ENCODE results near the gene GRID1. TPM values are rescaled to one million over a fixed set of nuclear protein-coding genes. Genes with fewer than 3 reads are reported as not detected.

GRID1 gene
- polyA plus RNA-seq, 1 of the 3 experiments (the other 2 are of a cell fraction) = 0.13 TPM

- TF ChIP-seq, protein P1, sequence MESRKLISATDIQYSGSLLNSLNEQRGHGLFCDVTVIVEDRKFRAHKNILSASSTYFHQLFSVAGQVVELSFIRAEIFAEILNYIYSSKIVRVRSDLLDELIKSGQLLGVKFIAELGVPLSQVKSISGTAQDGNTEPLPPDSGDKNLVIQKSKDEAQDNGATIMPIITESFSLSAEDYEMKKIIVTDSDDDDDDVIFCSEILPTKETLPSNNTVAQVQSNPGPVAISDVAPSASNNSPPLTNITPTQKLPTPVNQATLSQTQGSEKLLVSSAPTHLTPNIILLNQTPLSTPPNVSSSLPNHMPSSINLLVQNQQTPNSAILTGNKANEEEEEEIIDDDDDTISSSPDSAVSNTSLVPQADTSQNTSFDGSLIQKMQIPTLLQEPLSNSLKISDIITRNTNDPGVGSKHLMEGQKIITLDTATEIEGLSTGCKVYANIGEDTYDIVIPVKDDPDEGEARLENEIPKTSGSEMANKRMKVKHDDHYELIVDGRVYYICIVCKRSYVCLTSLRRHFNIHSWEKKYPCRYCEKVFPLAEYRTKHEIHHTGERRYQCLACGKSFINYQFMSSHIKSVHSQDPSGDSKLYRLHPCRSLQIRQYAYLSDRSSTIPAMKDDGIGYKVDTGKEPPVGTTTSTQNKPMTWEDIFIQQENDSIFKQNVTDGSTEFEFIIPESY (IDR thresholded peaks at IDR 0.05; ENCODE audit: borderline replicate concordance, low read depth) = no peak
Observed at GRCh38 chr10:86230557-86231180, 135.9 kb downstream of the GRID1 start (continued).

GRCh38 chr10:86229811-86230556 lies 136.6 kb downstream of the GRID1 start:
- CTCF ChIA-PET = interaction anchor here (1.3 kb wide), 1 partner anchor 234 kb away, joined by 3 read pairs; no protein-coding TSS in a partner anchor
- H3F3A ChIP-seq (replicated peaks; ENCODE audit: insufficient read depth) = no peaks in the 10 kb centered on the region

More at GRCh38 chr10:86229811-86230556, 136.6 kb downstream of the GRID1 start:
- no peak overlapping the region for H2AFZ ChIP-seq (ENCODE audit: low read depth)
- H3K4me2 ChIP-seq = no peak overlapping the region
- POLR2A ChIA-PET = no interaction called here
- no peaks in the 10 kb centered on the region for H3K36me3 ChIP-seq (replicated peaks in 1 of 2; ENCODE audit: control insufficient read depth in 1 of 2, insufficient read depth in 2 of 2, low read length in 1 of 2)
- 36% methylated on average over 5 of the region's 6 CpGs for WGBS (ENCODE audit: low lambda C conversion rate)
- no peak overlapping the region for H3K27ac ChIP-seq (ENCODE audit: low read depth in 2 of 2, low read length in 1 of 2)
- no peaks in the 10 kb centered on the region for H3K79me2 ChIP-seq (ENCODE audit: insufficient read depth)
- DNase-seq = no peak
- H3K9me3 ChIP-seq = no peaks in the 10 kb centered on the region
- H3K27me3 ChIP-seq (ENCODE audit: insufficient read depth) = no peaks in the 10 kb centered on the region
- H3K4me3 ChIP-seq (ENCODE audit: low read depth in 2 of 2, low read length in 1 of 2) = no peak overlapping the region
- peaks cover 0 to 7% of the 10 kb centered on the region in 2 experiments; a peak in 1 of 4 replicates for H3K4me1 ChIP-seq (ENCODE audit: control insufficient read depth in 1 of 2, insufficient read depth in 2 of 2, low read depth in 1 of 2, low read length in 1 of 2)
- H3K9me2 ChIP-seq = no peaks in the 10 kb centered on the region
- TF ChIP-seq FOSL2 (IDR thresholded peaks at IDR 0.05; ENCODE audit: borderline replicate concordance, low read depth) (no peak), RFX5 (IDR thresholded peaks at IDR 0.05; ENCODE audit: low read length) (no peak), NRF1 (IDR thresholded peaks at IDR 0.05; ENCODE audit: low read depth, low read length) (no peak), FOXM1 (IDR thresholded peaks at IDR 0.05; ENCODE audit: low read depth) (no peak), SMC3 (IDR thresholded peaks at IDR 0.05; ENCODE audit: low read depth, low read length) (no peak), YY1 (IDR thresholded peaks at IDR 0.05; ENCODE audit: low read depth) (no peak), RAD21 (IDR thresholded peaks at IDR 0.05; ENCODE audit: low read length) (no peak), RCOR1 (IDR thresholded peaks at IDR 0.05; ENCODE audit: low read length) (no peak), EP300 (IDR thresholded peaks at IDR 0.05; ENCODE audit: borderline replicate concordance in 1 of 2, low read depth in 1 of 2, low read length in 1 of 2) (no peak), TAF1 (IDR thresholded peaks at IDR 0.05; ENCODE audit: borderline replicate concordance, low read depth, low read length) (no peak), FOXJ3 (CRISPR knock-in tag; IDR thresholded peaks at IDR 0.05) (no peak), MEF2A (IDR thresholded peaks at IDR 0.05; ENCODE audit: borderline replicate concordance, low read depth) (no peak), POLR2AphosphoS5 (IDR thresholded peaks at IDR 0.05; ENCODE audit: low read depth, low read length) (no peak), MAX (IDR thresholded peaks at IDR 0.05; ENCODE audit: low read depth) (no peak), EZH2phosphoT487 (IDR thresholded peaks at IDR 0.05; ENCODE audit: borderline replicate concordance, low read depth) (no peak), SIN3A (IDR thresholded peaks at IDR 0.05; ENCODE audit: borderline replicate concordance, low read depth, low read length) (no peak), TCF12 (IDR thresholded peaks at IDR 0.05) (no peak), CTCF (IDR thresholded peaks at IDR 0.05) (no peak), CHD2 (IDR thresholded peaks at IDR 0.05; ENCODE audit: low read length, partially characterized antibody) (no peak)
- H4K20me1 ChIP-seq (ENCODE audit: insufficient read depth) = no peaks in the 10 kb centered on the region
- H3K9ac ChIP-seq = no peak overlapping the region
